ENCODE data around the gene PES1. TPM values are rescaled to one million over a fixed set of nuclear protein-coding genes. Genes with fewer than 3 reads are reported as not detected.

The PES1 gene
- 88.1 and 90.5 TPM in 2 replicates for total RNA-seq

DNA sequence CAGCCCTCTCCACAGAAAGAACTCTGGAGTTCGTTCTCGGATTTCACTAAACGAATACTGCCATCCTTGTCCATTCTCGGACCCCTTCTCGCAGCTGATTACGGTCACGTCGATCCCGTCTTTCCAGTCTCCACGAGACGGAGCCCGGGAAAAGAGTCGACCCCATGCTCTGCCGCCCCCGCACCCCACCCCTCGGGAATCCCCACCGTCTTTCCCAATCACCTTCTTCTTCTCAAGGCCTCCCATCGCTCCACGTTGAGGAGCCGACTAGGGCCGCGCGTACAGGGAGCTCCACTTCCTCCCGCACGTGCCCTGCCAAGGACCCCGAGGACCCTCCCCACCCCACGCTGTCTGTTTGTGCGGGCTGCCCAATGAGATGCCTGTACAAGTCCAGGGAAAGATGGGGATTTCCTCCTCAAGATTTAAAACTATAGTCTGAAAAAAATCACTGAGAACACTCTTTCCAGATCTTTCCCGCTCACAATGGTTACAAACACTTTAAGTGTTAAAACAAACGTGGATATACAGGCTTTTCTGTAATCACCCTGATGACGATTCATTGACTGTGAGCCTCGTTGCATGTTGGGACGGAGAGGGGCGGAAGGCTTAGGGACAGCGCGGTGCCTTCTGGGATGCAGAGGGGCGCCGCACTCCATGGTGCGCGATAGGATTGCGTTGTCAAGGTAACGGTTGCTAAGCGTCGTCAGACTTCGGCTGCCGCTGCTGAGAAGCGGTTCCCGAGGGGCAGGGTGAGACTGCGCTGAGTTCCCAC lies at the start of gene PES1:
Gene PES1 (minus strand): TSS at position 323 of the 772 bp plus-strand sequence. CDS start 77 bp downstream, at position 246.

DNA sequence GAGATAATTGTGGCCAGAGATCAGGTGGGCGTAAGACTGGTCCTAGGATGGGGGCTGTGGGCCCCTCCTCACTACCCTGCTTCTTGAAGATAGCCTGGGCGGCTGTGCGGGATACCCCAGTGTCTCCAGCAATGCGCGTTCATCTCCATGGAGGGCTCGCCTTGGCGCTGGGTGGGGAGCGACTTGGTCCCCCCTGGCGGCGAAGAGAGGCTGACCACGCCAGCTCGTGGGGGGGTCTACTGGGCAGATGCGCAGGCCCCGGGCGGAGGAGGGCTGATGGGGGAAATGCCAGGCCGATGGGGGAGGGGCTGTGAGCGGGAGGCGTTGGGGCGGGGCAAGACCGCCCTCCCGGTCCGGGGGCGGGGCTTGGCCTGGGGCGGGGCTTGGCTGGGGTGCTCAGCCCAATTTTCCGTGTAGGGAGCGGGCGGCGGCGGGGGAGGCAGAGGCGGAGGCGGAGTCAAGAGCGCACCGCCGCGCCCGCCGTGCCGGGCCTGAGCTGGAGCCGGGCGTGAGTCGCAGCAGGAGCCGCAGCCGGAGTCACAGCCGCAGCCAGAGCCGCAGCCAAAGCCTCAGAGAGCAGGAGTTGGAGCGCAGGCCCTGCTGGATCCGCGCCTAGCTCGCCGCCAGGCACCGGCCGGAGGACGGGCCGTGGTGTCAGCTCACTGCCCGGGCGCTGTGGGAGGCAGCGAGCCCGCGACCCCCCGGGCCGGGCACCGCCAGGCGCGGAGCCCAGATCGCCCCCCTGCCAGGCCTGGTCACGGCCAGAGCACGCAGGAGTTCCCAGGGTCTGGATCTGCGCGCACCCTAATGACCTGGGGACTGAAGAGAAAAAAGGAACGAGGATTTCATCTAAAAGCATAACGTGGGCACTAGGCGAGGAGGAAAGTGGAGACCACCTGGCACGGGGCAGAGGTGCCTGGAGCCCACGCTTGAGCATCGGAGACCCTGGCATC lies 43.8 kb upstream of the PES1 start, which contains the start of gene SLC35E4:
Gene SLC35E4 (plus strand): TSS at position 509 of the 953 bp plus-strand sequence. CDS start 670 bp downstream, outside the sequence.

DNA sequence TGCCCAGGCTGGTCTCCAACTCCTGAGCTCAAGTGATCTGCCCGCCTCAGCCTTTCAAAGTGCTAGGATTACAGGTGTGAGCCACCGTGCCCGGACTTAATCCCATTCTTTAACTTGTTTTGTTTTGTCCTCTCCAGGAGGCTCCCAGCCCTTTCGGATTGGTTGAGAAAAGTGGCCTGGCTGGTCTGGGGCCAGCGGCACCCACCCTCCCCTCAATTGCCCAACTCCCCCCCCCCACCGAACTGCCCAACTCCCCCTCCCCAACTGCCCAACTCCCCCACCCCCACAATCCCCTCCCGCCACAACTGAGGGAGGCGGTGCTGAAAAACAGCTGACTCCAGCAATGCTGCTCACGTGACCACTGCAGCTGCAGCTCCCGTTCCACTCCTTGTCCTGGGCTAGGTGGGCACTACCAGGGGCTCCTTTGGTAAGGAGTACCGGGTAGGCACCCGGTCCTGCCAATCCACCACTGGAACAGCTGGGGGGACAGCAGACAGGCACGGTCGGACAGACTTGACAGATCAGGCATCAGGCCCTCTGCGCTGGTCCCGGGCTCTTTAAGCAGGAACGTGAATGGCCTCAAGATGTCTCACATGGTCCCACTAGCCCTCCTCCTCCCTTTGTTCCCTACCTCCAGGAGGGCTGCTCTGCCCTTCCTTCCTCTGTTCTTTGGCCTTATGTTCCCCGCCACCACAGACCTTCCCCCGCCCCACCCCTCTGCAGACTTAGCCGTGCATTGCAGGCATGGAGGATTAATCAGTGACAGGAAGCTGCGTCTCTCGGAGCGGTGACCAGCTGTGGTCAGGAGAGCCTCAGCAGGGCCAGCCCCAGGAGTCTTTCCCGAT lies 15.0 kb upstream of the PES1 start, which contains the start of gene TCN2:
Gene TCN2 (plus strand): TSS at position 720 of the 845 bp plus-strand sequence. CDS start 158 bp downstream, outside the sequence.

DNA sequence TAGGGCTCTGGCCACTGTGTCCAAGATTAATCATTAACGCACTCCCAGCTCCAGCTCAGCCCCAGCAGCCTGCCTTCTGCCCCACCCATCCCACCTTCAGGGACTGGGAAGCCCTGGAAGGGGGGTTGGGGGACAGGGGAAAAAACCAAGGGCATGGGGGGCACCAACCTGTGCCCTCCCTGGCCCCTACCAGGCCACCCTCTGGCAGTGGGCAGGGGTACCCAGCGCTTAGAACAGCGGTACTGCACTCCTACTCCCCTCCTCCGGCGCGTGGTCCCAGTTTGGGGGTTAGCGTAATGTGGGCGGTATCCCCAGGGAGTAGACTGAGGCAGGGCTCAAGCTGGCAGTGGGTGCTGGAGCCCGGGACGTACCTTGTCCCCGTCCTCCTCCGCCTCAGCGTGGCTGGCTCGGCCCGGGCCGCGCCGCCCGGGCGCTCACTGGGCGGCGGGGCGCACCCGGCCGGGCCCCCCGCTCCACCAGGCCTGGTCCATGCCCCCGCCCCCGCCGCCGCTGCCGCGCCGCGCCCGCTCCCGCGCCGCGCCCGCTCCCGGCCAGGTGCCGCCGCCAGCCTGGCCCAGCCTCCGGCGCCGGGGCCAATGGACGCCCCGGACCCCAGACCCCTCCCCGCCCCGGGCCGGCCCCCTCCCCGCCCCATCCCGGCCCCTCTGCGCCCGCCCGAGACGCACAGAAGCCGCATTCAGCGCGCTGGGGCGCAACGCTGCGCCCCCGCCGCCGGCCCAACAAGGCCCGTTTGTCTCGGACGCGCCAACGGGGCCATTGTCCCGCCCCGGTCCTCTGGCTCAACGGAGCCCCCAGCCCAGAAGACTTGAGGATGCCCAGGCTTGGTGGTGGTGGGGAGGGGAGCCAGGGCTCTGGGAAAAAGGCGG lies 17.4 kb downstream of the PES1 start, which contains the start of gene GAL3ST1:
Gene GAL3ST1 (minus strand): TSS at position 571 of the 887 bp plus-strand sequence. CDS start 17,273 bp downstream, outside the sequence.

DNA sequence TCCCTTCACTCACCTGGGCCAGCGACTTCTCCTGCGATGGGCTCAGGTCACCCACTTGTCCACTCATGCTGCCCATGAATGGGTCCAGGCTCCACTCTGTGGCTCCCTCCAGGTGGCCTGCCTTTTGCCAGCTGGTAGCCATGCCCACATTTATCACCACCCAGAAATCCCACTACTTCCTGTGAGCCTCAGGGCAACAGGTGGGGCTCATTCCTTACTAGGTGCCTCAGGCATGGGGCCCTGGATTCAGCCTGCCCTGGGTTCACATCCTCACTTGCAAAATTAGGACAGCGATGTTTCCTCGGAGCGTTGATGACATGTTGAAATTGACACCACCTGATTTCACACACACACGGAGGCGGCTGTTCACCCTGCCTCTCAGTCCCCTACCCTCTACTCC lies 45.1 kb downstream of the PES1 start, which contains the start of gene SEC14L6:
Gene SEC14L6 (minus strand): TSS at position 126 of the 400 bp plus-strand sequence. CDS start 59 bp downstream, at position 67.

Other genes starting within 250 kb of the PES1 start
- gene SF3A1, start 235.0 kb downstream of the PES1 start, total RNA-seq: 39.2 and 52.1 TPM in 2 replicates
- gene CCDC157, start 234.9 kb downstream of the PES1 start, total RNA-seq: 1.8 and 4.2 TPM in 2 replicates
- gene RNF215, start 204.5 kb downstream of the PES1 start, total RNA-seq: 22.4 and 23.5 TPM in 2 replicates
- 26.8 and 34.2 TPM in 2 replicates for gene SEC14L2, start 194.9 kb downstream of the PES1 start, total RNA-seq
- gene MTFP1, start 166.1 kb downstream of the PES1 start, total RNA-seq: 31.4 and 35.9 TPM in 2 replicates
- gene SEC14L3, start 119.9 kb downstream of the PES1 start, total RNA-seq: not detected in 2 replicates
- gene SEC14L4, start 86.2 kb downstream of the PES1 start, total RNA-seq: not detected in 2 replicates
- gene SEC14L6, start 45.2 kb downstream of the PES1 start, total RNA-seq: 0.19 TPM in 1 of 2 replicates, not detected in the other
- gene GAL3ST1, start 17.2 kb downstream of the PES1 start, total RNA-seq: not detected in 2 replicates
- 58.1 and 70.2 TPM in 2 replicates for gene TCN2, start 15.3 kb upstream of the PES1 start, total RNA-seq
- gene SLC35E4, start 43.9 kb upstream of the PES1 start, total RNA-seq: 22.6 and 26.1 TPM in 2 replicates
- 19.3 and 24.1 TPM in 2 replicates for gene DUSP18, start 76.0 kb upstream of the PES1 start, total RNA-seq
- 9.9 and 10.8 TPM in 2 replicates for gene OSBP2, start 103.0 kb upstream of the PES1 start, total RNA-seq